Type B pancreatic cell (in vitro differentiated cells): ENCODE measurements around the gene GPC6. TPM values are rescaled to one million over a fixed set of nuclear protein-coding genes. Genes with fewer than 3 reads are reported as not detected.
A peak's percentile ranks its signal among the peaks of the same experiment; 100 is the strongest.

Experiments
- DNase-seq: peaks from one replicate; pipeline ENCODE4 v3.0.0; 2021; ENCODE audit warnings: mixed read lengths; ENCODE audit not compliant: unreplicated experiment; ENCODE audit errors: extremely low spot score
- H3K27ac Mint-ChIP-seq: 2 replicates; pipeline ENCODE4 v1.8.0; 2021; ENCODE audit warnings: mild to moderate bottlenecking, mixed read lengths
- H3K27me3 Mint-ChIP-seq: 2 replicates; pipeline ENCODE4 v1.8.0; 2021; ENCODE audit warnings: mixed read lengths
- H3K36me3 Mint-ChIP-seq: 2 replicates; pipeline ENCODE4 v1.8.0; 2021; ENCODE audit warnings: mixed read lengths
- H3K4me1 Mint-ChIP-seq: one replicate; pipeline ENCODE4 v1.8.0; 2021; ENCODE audit warnings: mixed read lengths; ENCODE audit not compliant: unreplicated experiment
- H3K4me3 Mint-ChIP-seq: 2 replicates; pipeline ENCODE4 v1.8.0; 2021; ENCODE audit warnings: mild to moderate bottlenecking, mixed read lengths
- H3K9me3 Mint-ChIP-seq: 2 replicates; pipeline ENCODE4 v1.8.0; 2021; ENCODE audit warnings: mixed read lengths
- CTCF ChIP-seq: fragments of 200-600 bp; sonication (generic); conservative IDR thresholded peaks from 2 replicates; pipeline ENCODE4 v1.5.0; 2021; ENCODE audit warnings: antibody characterized with exemption, mild to moderate bottlenecking
- total RNA-seq: library from RNA; stranded (reverse); gene quantifications from 2 replicates; pipeline ENCODE4 v1.2.1, GENCODE V29; 2021; ENCODE audit warnings: low replicate concordance

The GPC6 gene
- total RNA-seq, 1 donor from 2014 or later: 30.5 TPM

GRCh38 chr13:94435604-94436226 is 1209.1 kb downstream of the GPC6 start:
- TF ChIP-seq CTCF: peak; percentile 84
- Mint-ChIP-seq H3K4me1 (peaks cover 5% of the 10 kb centered on the region), H3K27ac (no peak overlapping the region), H3K9me3 (no peaks in the 10 kb centered on the region), H3K27me3 (peaks cover 8% of the 10 kb centered on the region), H3K4me3 (no peak overlapping the region), H3K36me3 (no peaks in the 10 kb centered on the region)
- DNase-seq: no peak

GRCh38 chr13:94444826-94445225 is 1218.2 kb downstream of the GPC6 start:
- H3K27me3 Mint-ChIP-seq: no peaks in the 10 kb centered on the region
- no peak overlapping the region for H3K27ac Mint-ChIP-seq
- no peak overlapping the region for H3K4me3 Mint-ChIP-seq
- H3K9me3 Mint-ChIP-seq: no peaks in the 10 kb centered on the region
- no peaks in the 10 kb centered on the region for H3K4me1 Mint-ChIP-seq
- H3K36me3 Mint-ChIP-seq: no peaks in the 10 kb centered on the region
- TF ChIP-seq CTCF: no peak
- no peak for DNase-seq

- Mint-ChIP-seq H3K27me3 (peaks cover 3% of the 10 kb centered on the region), H3K36me3 (no peaks in the 10 kb centered on the region), H3K4me3 (no peak overlapping the region), H3K27ac (no peak overlapping the region), H3K9me3 (no peaks in the 10 kb centered on the region), H3K4me1 (no peaks in the 10 kb centered on the region)
- no peak for DNase-seq
- TF ChIP-seq CTCF: no peak
Measured at GRCh38 chr13:94454334-94454733, 1227.7 kb downstream of the GPC6 start.

GRCh38 chr13:94454906-94455305 is 1228.3 kb downstream of the GPC6 start:
- no peak for TF ChIP-seq CTCF
- Mint-ChIP-seq H3K36me3 (no peaks in the 10 kb centered on the region), H3K27ac (no peak overlapping the region), H3K4me3 (no peak overlapping the region), H3K4me1 (no peaks in the 10 kb centered on the region), H3K9me3 (no peaks in the 10 kb centered on the region), H3K27me3 (peaks cover 3% of the 10 kb centered on the region)
- DNase-seq: no peak

GRCh38 chr13:94455414-94455813 is 1228.8 kb downstream of the GPC6 start:
- H3K9me3 Mint-ChIP-seq: no peaks in the 10 kb centered on the region
- H3K27ac Mint-ChIP-seq: no peak overlapping the region
- DNase-seq: no peak
- H3K4me1 Mint-ChIP-seq: no peaks in the 10 kb centered on the region
- H3K36me3 Mint-ChIP-seq: no peaks in the 10 kb centered on the region
- TF ChIP-seq CTCF: no peak
- H3K27me3 Mint-ChIP-seq: peaks cover 3% of the 10 kb centered on the region
- no peak overlapping the region for H3K4me3 Mint-ChIP-seq
